ENCODE data around the gene WWOX.

DNA sequence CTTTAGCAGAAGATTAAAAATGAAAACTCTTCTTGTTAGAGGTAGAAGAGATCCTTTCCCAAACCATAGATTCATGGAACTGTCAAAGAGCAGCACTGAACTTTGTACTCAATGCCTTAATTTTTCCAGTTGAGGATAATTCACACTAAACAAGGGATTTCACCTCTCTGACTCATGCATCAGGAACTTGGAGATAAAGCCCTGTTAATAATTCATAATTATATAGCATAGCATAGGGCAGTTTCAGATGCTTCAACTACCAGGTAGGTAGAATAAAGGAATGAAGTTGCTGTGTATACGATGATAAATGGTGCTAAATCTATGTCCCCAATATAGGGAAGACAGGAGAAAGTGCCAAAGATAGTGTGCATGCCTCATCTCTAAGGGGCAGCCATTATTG is 1050.7 kb downstream of the WWOX start:
- TF ChIP-seq EZH2 (IDR thresholded peaks at IDR 0.05; ENCODE audit: borderline replicate concordance, insufficient read depth, low read length, poor library complexity, severe bottlenecking) (no peak), POLR2AphosphoS5 (IDR thresholded peaks at IDR 0.05) (no peak), RAD21 (conservative IDR thresholded peaks at IDR 0.05) (no peak), EP300 (conservative IDR thresholded peaks at IDR 0.05; ENCODE audit: poor library complexity, severe bottlenecking) (no peak), SMC3 (conservative IDR thresholded peaks at IDR 0.05; ENCODE audit: poor library complexity) (no peak), TAF1 (IDR thresholded peaks at IDR 0.05; ENCODE audit: low read depth) (no peak), MXI1 (conservative IDR thresholded peaks at IDR 0.05; ENCODE audit: poor library complexity, severe bottlenecking) (no peak)
- TF ChIP-seq, protein P1, sequence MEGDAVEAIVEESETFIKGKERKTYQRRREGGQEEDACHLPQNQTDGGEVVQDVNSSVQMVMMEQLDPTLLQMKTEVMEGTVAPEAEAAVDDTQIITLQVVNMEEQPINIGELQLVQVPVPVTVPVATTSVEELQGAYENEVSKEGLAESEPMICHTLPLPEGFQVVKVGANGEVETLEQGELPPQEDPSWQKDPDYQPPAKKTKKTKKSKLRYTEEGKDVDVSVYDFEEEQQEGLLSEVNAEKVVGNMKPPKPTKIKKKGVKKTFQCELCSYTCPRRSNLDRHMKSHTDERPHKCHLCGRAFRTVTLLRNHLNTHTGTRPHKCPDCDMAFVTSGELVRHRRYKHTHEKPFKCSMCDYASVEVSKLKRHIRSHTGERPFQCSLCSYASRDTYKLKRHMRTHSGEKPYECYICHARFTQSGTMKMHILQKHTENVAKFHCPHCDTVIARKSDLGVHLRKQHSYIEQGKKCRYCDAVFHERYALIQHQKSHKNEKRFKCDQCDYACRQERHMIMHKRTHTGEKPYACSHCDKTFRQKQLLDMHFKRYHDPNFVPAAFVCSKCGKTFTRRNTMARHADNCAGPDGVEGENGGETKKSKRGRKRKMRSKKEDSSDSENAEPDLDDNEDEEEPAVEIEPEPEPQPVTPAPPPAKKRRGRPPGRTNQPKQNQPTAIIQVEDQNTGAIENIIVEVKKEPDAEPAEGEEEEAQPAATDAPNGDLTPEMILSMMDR (IDR thresholded peaks at IDR 0.05; ENCODE audit: poor library complexity, severe bottlenecking), result no peak
- TF ChIP-seq, protein P2, sequence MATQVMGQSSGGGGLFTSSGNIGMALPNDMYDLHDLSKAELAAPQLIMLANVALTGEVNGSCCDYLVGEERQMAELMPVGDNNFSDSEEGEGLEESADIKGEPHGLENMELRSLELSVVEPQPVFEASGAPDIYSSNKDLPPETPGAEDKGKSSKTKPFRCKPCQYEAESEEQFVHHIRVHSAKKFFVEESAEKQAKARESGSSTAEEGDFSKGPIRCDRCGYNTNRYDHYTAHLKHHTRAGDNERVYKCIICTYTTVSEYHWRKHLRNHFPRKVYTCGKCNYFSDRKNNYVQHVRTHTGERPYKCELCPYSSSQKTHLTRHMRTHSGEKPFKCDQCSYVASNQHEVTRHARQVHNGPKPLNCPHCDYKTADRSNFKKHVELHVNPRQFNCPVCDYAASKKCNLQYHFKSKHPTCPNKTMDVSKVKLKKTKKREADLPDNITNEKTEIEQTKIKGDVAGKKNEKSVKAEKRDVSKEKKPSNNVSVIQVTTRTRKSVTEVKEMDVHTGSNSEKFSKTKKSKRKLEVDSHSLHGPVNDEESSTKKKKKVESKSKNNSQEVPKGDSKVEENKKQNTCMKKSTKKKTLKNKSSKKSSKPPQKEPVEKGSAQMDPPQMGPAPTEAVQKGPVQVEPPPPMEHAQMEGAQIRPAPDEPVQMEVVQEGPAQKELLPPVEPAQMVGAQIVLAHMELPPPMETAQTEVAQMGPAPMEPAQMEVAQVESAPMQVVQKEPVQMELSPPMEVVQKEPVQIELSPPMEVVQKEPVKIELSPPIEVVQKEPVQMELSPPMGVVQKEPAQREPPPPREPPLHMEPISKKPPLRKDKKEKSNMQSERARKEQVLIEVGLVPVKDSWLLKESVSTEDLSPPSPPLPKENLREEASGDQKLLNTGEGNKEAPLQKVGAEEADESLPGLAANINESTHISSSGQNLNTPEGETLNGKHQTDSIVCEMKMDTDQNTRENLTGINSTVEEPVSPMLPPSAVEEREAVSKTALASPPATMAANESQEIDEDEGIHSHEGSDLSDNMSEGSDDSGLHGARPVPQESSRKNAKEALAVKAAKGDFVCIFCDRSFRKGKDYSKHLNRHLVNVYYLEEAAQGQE (IDR thresholded peaks at IDR 0.05; ENCODE audit: borderline replicate concordance), result no peak

All from neural cell (in vitro differentiated cells).